ENCODE measurements around the gene FAM216B. TPM values are rescaled to one million over a fixed set of nuclear protein-coding genes. Genes with fewer than 3 reads are reported as not detected.

FAM216B gene
- total and polyA plus RNA-seq, 9 of the 15 experiments (the other 6 are each of a cell fraction or from before 2014, with no cell fraction given) = not detected

DNA sequence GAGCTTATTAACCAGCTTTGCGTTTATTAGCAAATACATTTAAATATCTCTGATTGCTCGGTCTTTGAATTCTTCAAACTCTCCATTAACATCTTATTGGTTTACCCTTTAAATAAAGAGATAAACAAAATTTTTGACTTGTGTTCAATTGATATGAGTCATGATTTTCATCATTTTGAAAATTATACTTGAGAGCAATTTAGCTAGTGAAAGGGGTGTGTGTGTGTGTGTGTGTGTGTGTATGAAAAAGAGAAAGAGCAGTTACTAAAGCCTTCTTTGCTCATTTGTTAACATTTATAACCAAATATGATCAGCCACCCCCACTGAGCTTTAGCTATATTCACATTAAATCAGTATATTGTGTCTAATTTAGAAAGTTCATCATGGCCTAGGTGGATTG is 48.3 kb upstream of the FAM216B start (continued):
- TF ChIP-seq ETS2 (tag; IDR thresholded peaks at IDR 0.05; ENCODE audit: borderline replicate concordance, poor library complexity, severe bottlenecking) (no peak), ZNF696 (CRISPR knock-in tag; conservative IDR thresholded peaks at IDR 0.05) (no peak), CBX1 (IDR thresholded peaks at IDR 0.05; ENCODE audit: low read depth) (no peak), ZNF140 (CRISPR knock-in tag; IDR thresholded peaks at IDR 0.05) (no peak), ZNF184 (CRISPR knock-in tag; IDR thresholded peaks at IDR 0.05) (no peak)

DNA sequence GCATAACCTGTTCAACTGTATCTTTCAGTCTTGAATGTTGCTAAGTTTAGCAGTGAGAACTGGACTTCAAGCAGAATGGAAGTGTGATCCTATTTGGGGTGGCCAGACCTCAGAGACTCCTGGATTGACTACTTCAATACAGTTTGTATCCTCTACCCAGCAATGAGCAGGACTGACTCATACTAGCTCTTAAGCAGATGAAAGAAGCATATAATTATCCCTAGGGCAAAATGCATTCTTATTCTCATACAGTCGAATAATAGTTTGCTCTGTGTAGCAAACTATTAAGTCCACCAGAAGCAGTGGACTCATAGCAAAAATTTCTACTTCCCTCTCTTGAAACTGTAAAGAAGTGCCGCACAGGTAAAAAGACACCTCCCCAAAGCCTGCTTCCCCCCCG is 46.4 kb upstream of the FAM216B start:
- Histone ChIP-seq H3K36me3 (ENCODE audit: control insufficient read depth, insufficient read depth, low read length) (no peaks in the 10 kb centered on the region), H3K9me1 (ENCODE audit: control insufficient read depth, insufficient read depth, low read length) (no peaks in the 10 kb centered on the region), H3K79me2 (ENCODE audit: control insufficient read depth, insufficient read depth, low read length) (no peaks in the 10 kb centered on the region), H3K9ac (ENCODE audit: insufficient read depth in 1 of 2, low read depth in 2 of 2, low read length in 2 of 2) (no peak overlapping the region), H3K27ac (ENCODE audit: extremely low read depth, low read depth, low read length) (no peak overlapping the region), H3K27me3 (ENCODE audit: control insufficient read depth in 2 of 2, insufficient read depth in 2 of 2, low read length in 2 of 2) (no peaks in the 10 kb centered on the region), H4K20me1 (replicated peaks; ENCODE audit: control insufficient read depth, insufficient read depth, low read length) (no peaks in the 10 kb centered on the region), H3K4me3 (no peak overlapping the region), H3K4me1 (replicated peaks in 1 of 2; ENCODE audit: control insufficient read depth in 2 of 2, insufficient read depth in 2 of 2, low read length in 2 of 2) (no peaks in the 10 kb centered on the region), H3K9me3 (replicated peaks; ENCODE audit: control insufficient read depth, insufficient read depth, low read depth, low read length) (no peaks in the 10 kb centered on the region), H3K4me2 (ENCODE audit: insufficient read depth, low read length) (no peak overlapping the region), H2AFZ (ENCODE audit: low read depth, low read length) (no peak overlapping the region)
- WGBS (ENCODE audit: insufficient coverage, low coverage, missing lambda C conversion rate) = 2% methylated on average over 3 of the region's 3 CpGs
- TF ChIP-seq TRIM24 (IDR thresholded peaks at IDR 0.05) (no peak), RBM25 (IDR thresholded peaks at IDR 0.05; ENCODE audit: low read depth, low read length, severe bottlenecking) (no peak), CBX5 (IDR thresholded peaks at IDR 0.05; ENCODE audit: borderline replicate concordance, low read depth) (no peak), CREM (IDR thresholded peaks at IDR 0.05; ENCODE audit: low read depth) (no peak), NFE2 (IDR thresholded peaks at IDR 0.05; ENCODE audit: low read depth) (no peak), MAFF (IDR thresholded peaks at IDR 0.05; ENCODE audit: low read length) (no peak), MCM2 (IDR thresholded peaks at IDR 0.05; ENCODE audit: low read depth) (no peak)
- TF ChIP-seq, protein P1, sequence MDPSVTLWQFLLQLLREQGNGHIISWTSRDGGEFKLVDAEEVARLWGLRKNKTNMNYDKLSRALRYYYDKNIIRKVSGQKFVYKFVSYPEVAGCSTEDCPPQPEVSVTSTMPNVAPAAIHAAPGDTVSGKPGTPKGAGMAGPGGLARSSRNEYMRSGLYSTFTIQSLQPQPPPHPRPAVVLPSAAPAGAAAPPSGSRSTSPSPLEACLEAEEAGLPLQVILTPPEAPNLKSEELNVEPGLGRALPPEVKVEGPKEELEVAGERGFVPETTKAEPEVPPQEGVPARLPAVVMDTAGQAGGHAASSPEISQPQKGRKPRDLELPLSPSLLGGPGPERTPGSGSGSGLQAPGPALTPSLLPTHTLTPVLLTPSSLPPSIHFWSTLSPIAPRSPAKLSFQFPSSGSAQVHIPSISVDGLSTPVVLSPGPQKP (CRISPR knock-in tag; IDR thresholded peaks at IDR 0.05) = no peak
- TF ChIP-seq, protein P2, sequence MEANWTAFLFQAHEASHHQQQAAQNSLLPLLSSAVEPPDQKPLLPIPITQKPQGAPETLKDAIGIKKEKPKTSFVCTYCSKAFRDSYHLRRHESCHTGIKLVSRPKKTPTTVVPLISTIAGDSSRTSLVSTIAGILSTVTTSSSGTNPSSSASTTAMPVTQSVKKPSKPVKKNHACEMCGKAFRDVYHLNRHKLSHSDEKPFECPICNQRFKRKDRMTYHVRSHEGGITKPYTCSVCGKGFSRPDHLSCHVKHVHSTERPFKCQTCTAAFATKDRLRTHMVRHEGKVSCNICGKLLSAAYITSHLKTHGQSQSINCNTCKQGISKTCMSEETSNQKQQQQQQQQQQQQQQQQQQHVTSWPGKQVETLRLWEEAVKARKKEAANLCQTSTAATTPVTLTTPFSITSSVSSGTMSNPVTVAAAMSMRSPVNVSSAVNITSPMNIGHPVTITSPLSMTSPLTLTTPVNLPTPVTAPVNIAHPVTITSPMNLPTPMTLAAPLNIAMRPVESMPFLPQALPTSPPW (CRISPR knock-in tag; IDR thresholded peaks at IDR 0.05) = no peak
- ChIA-PET POLR2A (no interaction called here), CTCF (ENCODE audit: low intra/inter-chr PET ratio) (no interaction called here)
- in situ Hi-C loops (cut with MboI) = no loop called here
- BruUV-seq (replicated peaks) = no TSS peak
- ATAC-seq (no peak), FAIRE-seq (no peak), DNase-seq (ENCODE audit: extremely low read depth in 1 of 4, low spot score in 3 of 4) (no peak)
- intact Hi-C loops (cut with micrococcal nuclease) = no loop called here

Data from K562 (cell line).